Transverse colon (tissue), 4 donors: ENCODE results near the gene DTNA.
"Not testable (repeated sequence)": the region's sequence is repeated elsewhere in the genome, so short reads cannot be mapped to it uniquely, and the experiment has no call there.

Source experiments
- EP300 ChIP-seq: sonication (generic); formaldehyde crosslinking; IDR thresholded peaks from one replicate; pipeline ENCODE4 v1.6.1; 2017; ENCODE audit warnings: antibody characterized with exemption, low read depth
- POLR2A ChIP-seq: fragments of 450-650 bp; IDR thresholded peaks from one replicate; pipeline ENCODE4 v1.6.1; 2016; ENCODE audit warnings: antibody characterized with exemption, mild to moderate bottlenecking, moderate library complexity
- POLR2AphosphoS5 ChIP-seq, 3 donors: sonication (generic); formaldehyde crosslinking; IDR thresholded peaks; one replicate each; pipeline ENCODE4 v1.6.1; 2016; ENCODE audit warnings: antibody characterized with exemption in 3 of 3
- TF ChIP-seq, protein P1 (sequence below), 5 experiments: fragments of 200-600 bp in 3 of 5; fragments of 450-650 bp in 2 of 5; sonication (generic) in 3 of 5; IDR thresholded peaks; 1 replicate in 2 of 5; 2 replicates in 3 of 5; pipeline ENCODE4 v1.5.1; 2016 to 2017; ENCODE audit warnings: antibody characterized with exemption in 5 of 5, inconsistent platforms in 3 of 5, mild to moderate bottlenecking in 2 of 5, moderate library complexity in 1 of 5

DNA sequence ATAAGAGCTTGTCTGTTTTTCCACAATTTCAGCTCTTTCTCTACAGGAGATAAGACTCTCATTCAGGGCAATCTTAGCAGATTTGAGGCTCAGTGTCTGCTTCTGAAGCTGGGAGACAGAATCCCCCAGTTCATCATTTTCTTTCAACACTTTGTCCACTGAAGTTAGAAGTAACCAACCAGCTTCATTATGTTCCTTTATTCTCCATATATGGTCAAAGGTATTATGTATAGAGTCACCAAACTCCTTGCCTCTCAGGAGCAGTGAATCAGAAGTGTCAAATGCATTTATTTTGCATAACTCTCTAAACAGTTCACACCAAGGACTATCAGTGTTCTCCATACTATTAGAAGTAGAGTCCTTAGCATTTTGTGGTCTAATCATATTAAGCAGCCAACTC is 24.4 kb downstream of the DTNA start:
- TF ChIP-seq, protein P1, sequence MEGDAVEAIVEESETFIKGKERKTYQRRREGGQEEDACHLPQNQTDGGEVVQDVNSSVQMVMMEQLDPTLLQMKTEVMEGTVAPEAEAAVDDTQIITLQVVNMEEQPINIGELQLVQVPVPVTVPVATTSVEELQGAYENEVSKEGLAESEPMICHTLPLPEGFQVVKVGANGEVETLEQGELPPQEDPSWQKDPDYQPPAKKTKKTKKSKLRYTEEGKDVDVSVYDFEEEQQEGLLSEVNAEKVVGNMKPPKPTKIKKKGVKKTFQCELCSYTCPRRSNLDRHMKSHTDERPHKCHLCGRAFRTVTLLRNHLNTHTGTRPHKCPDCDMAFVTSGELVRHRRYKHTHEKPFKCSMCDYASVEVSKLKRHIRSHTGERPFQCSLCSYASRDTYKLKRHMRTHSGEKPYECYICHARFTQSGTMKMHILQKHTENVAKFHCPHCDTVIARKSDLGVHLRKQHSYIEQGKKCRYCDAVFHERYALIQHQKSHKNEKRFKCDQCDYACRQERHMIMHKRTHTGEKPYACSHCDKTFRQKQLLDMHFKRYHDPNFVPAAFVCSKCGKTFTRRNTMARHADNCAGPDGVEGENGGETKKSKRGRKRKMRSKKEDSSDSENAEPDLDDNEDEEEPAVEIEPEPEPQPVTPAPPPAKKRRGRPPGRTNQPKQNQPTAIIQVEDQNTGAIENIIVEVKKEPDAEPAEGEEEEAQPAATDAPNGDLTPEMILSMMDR (IDR thresholded peaks at IDR 0.05), result not testable (repeated sequence)
- TF ChIP-seq POLR2A; POLR2AphosphoS5 (IDR thresholded peaks at IDR 0.05); EP300: not testable (repeated sequence)
